ENCODE data around the gene ZGRF1. TPM values are rescaled to one million over a fixed set of nuclear protein-coding genes. Genes with fewer than 3 reads are reported as not detected.
"Not testable (repeated sequence)": the region's sequence is repeated elsewhere in the genome, so short reads cannot be mapped to it uniquely, and the experiment has no call there.

ZGRF1 gene
- polyA plus RNA-seq (ENCODE audit: insufficient read length) = 9.4 TPM

GRCh38 chr4:112636688-112637551 lies at the start of gene ZGRF1, which contains the start of gene LARP7:
Gene ZGRF1 (minus strand): TSS chr4:112636909. CDS start chr4:112633176, 3,733 bp downstream.
Gene LARP7 (plus strand): TSS chr4:112637143. CDS start chr4:112644670, 7,527 bp downstream.
- peak; percentile 98 for DNase-seq (ENCODE audit: low read depth)

DNA sequence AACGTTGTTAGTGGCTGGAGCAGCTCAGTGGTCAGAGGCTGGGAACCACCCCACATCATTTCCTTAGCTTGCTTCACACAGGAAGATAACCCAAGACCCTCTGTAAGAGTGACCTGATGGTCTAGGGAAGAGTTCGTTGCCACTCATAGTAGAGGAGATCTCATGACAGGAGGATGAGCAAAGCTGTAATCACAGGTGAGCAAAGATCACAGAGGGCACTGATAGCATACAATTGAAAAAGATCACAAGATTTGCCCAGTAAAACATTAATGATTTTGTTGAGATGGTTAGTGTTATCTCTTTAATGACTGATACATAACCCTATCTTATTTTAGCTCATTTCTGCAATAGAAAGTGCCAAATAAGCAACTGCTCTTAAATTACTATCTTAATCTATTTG lies 44.3 kb upstream of the ZGRF1 start:
- DNase-seq (ENCODE audit: low read depth) = no peak

GRCh38 chr4:112677519-112678091 lies 40.9 kb upstream of the ZGRF1 start:
- no peak for DNase-seq (ENCODE audit: low read depth)

- DNase-seq (ENCODE audit: low read depth) = no peak
Observed at GRCh38 chr4:112674376-112674775, 37.7 kb upstream of the ZGRF1 start.

- DNase-seq (ENCODE audit: low read depth) = no peak
Observed at GRCh38 chr4:112673686-112674085, 37.0 kb upstream of the ZGRF1 start.

DNA sequence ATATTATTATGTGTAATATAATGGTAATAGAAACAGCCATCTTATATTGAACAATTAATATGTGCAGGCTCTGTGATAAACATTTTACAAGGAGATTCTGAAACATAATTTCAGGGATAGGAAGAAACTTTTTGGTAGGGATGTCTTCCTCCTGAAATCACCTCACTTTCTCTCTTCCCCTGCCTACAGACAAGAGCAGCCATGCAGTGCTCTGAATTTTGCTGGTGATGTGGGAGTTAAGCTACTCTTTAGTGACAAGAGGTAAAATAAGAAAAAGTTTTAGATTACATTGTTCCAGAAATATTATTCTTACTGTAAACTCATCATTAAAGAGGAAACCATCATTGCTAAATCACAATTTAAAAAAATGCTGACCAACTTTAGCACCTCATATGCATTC lies 36.4 kb upstream of the ZGRF1 start:
- DNase-seq (ENCODE audit: low read depth) = no peak

DNA sequence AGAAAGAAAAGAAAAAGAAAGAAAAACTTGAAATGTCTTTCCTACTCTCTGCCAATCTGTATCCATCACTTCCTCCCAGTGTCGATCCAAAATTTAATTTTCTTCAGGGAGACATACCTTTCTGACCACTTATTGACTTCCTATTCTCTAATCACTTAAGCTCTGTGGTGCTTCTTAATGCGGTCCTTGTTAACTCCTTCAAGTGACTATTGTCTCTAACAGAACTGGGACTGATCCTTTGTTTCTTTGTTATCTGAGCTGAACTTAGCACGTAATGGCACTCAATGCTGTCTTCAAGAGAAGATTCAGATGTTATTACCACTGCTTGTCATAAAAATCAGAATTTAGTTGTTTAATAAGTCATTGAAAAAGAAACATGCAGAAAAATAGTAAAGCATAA lies 31.4 kb upstream of the ZGRF1 start:
- DNase-seq (ENCODE audit: low read depth) = no peak

DNA sequence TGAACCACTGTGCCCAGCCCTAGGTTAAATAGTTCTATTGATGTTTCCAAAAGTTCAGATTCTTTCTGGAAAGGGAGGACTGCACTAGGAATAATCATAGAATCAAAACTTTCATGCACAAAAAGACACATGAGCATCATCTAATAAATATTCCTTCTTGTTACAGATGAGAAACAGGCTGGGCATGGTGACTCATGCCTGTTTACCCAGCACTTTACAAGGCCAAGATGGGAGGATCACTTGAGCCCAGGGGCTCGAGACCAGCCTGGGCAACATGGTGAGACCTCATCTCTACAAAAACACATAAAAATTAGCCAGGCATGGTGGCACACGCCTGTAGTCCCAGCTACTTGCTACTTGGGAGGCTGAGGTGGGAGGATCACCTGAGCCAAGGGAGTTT lies 27.9 kb upstream of the ZGRF1 start:
- DNase-seq (ENCODE audit: low read depth) = no peak

DNA sequence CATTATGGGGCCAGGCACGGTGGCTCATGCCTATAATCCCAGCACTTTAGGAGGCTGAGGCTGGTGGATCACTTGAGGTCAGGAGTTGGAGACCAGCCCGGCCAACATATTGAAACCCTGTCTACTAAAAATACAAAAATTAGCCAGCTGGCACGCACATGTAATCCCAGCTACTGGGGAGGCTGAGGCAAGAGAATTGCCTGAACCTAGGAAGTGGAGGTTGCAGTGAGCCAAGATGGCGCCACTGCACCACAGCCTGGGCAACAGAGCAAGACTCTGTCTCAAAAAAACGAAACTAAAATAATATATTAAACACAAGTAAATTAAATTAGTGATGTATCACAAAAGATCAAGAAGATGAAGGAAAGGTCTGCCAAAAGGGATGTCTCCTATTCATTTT lies 19.4 kb upstream of the ZGRF1 start:
- DNase-seq (ENCODE audit: low read depth) = not testable (repeated sequence)

DNA sequence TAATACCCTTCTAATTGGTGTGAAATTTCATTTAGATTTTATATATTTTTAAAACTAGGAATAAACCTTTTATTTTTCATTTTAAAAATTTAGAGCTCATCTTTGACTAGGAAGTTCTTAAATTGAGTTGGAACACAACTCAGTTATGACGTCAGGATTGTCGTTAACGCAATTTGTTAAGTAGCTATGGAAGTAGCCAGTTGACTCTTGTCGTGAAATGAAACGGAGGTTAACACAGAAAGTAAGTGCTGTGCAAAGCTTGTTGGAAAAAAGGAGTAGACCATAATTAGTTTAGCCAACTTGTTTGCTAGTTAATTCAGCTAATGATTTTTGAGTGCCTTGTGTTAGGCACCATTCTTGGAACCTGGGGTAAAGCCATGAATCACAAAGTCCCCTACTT lies 18.6 kb upstream of the ZGRF1 start:
- DNase-seq (ENCODE audit: low read depth) = no peak

DNA sequence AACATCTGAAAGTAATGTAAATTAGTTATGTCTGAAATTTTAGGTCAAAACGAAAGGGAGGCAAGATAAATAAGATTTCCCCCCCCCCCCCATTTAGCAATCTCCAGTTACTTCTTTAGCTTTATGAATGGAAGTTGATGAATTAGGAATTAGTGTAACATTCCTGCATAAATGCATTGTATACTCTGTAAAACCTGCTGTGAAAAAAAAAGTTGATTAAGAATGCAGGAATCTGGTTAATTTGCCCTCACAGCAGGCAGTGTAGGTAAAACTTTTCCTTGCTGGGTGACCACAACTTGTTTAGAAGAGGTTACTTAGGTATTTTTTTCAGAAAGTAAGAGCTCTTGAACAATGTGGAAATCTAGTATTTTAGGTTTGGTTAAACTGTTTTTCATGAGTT lies 15.5 kb upstream of the ZGRF1 start:
- no peak for DNase-seq (ENCODE audit: low read depth)

- DNase-seq (ENCODE audit: low read depth) = no peak
Observed at GRCh38 chr4:112651641-112652040, 14.9 kb upstream of the ZGRF1 start.

- no peak for DNase-seq (ENCODE audit: low read depth)
Observed at GRCh38 chr4:112650332-112650731, 13.6 kb upstream of the ZGRF1 start.

DNA sequence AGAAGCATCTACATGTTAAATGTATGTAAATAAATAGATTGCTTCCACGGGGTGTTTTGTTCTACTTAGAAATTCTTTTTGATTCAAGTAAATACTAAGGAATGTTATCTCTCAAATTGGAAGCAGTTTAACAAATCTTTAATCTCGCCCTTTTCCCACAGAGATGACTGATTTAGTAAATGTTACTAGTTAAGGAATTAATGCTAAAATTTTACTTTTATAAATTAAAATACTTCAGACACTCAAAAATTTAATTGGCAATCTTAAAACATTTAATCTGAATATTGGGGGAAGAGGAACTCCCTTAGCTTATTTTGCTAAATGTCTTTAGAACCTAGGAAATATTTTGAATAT lies 12.3 kb upstream of the ZGRF1 start:
- no peak for DNase-seq (ENCODE audit: low read depth)

- no peak for DNase-seq (ENCODE audit: low read depth)
Observed at GRCh38 chr4:112648263-112649054, 11.8 kb upstream of the ZGRF1 start.

- no peak for DNase-seq (ENCODE audit: low read depth)
Observed at GRCh38 chr4:112647785-112648184, 11.1 kb upstream of the ZGRF1 start.

DNA sequence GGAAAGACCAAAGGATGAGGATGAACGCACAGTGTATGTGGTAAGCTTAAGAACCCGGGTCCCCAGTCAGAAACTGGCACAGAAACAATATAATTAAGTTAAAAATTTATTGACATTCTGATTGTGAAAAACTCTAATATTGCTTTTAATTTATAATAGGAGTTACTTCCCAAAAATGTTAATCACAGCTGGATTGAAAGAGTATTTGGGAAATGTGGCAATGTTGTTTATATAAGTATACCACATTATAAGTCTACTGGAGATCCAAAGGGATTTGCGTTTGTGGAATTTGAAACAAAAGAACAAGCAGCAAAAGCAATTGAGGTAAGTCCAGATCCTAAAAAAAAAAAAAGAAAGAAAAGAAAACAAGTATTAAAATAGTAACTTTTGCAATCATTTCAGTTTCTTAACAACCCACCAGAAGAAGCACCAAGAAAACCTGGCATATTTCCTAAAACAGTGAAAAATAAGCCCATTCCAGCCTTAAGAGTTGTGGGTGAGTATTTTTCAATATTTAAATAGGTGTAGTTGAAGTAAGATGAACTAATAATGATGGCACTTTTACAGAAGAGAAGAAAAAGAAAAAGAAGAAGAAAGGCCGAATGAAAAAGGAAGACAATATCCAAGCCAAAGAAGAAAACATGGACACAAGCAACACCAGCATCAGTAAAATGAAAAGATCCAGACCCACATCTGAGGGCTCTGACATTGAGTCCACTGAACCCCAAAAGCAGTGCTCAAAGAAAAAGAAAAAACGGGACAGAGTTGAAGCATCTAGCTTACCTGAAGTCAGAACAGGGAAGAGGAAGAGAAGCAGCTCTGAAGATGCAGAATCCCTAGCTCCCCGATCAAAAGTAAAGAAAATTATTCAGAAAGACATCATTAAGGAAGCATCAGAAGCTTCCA lies 10.2 kb upstream of the ZGRF1 start:
- DNase-seq (ENCODE audit: low read depth) = no peak

- DNase-seq (ENCODE audit: low read depth) = no peak
Observed at GRCh38 chr4:112645541-112646329, 9.0 kb upstream of the ZGRF1 start.

DNA sequence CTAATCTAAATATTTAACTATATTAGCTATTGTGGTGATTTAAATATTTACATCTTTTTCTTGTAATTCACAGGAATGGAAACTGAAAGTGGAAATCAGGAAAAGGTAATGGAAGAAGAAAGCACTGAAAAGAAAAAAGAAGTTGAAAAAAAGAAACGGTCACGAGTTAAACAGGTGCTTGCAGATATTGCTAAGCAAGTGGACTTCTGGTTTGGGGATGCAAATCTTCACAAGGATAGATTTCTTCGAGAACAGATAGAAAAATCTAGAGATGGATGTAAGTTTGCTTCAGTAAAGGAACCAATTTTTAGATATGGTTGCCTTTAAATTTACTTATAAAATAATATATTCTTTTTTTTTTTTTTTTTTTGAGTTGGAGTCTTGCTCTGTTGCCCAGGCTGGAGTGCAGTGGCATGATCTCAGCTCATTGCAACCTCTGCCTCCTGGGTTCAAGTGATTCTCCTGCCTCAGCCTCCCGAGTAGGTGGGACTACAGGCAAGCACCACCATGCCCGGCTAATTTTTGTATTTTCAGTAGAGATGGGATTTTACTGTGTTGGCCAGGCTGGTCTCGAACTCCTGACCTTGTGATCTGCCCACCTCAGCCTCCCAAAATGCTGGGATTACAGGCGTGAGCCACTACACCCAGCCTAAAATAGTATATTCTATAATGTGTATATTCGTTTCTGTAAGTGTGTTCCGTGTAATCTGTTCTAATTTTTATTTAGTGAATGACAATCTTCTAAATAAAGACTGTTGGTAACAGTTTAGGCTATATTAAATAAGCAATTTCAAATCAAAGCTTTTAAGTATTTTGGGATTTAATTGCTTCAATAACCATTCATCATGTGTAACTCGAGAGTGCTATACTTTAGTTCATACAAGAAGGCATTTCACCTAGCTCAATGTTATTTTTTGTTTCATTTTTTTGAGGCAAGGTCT lies 8.2 kb upstream of the ZGRF1 start:
- not testable (repeated sequence) for DNase-seq (ENCODE audit: low read depth)
